Parathyroid adenoma (tissue), 2 donors: ENCODE data around the gene IL1RN.

Source experiments
- H2AFZ ChIP-seq: fragments of 300-600 bp; sonication (generic); one replicate; pipeline ENCODE4 v1.7.0; 2017; ENCODE audit warnings: antibody characterized with exemption, mild to moderate bottlenecking
- H3K27ac ChIP-seq: fragments of 300-600 bp; sonication (generic); one replicate; pipeline ENCODE4 v1.7.0; 2017
- H3K27me3 ChIP-seq: fragments of 300-600 bp; sonication (generic); one replicate; pipeline ENCODE4 v1.7.0; 2017; ENCODE audit warnings: low read length; ENCODE audit not compliant: control insufficient read depth, insufficient read depth
- H3K36me3 ChIP-seq: fragments of 300-600 bp; sonication (generic); one replicate; pipeline ENCODE4 v1.7.0; 2017; ENCODE audit warnings: low read length; ENCODE audit not compliant: control insufficient read depth, insufficient read depth
- H3K4me1 ChIP-seq: fragments of 300-600 bp; sonication (generic); one replicate; pipeline ENCODE4 v1.7.0; 2017; ENCODE audit warnings: control low read depth
- H3K4me2 ChIP-seq: fragments of 300-600 bp; sonication (generic); one replicate; pipeline ENCODE4 v1.7.0; 2017; ENCODE audit warnings: low read length
- H3K4me3 ChIP-seq: fragments of 300-600 bp; sonication (generic); one replicate; pipeline ENCODE4 v1.7.0; 2017; ENCODE audit warnings: low read depth, low read length
- H3K79me2 ChIP-seq: fragments of 300-600 bp; sonication (generic); one replicate; pipeline ENCODE4 v1.7.0; 2017; ENCODE audit warnings: control low read depth
- H3K9ac ChIP-seq: fragments of 300-600 bp; sonication (generic); one replicate; pipeline ENCODE4 v1.7.0; 2017; ENCODE audit warnings: mild to moderate bottlenecking
- H3K9me3 ChIP-seq: fragments of 300-600 bp; sonication (generic); one replicate; pipeline ENCODE4 v1.7.0; 2017; ENCODE audit warnings: low read length; ENCODE audit not compliant: control insufficient read depth
- CTCF ChIP-seq: fragments of 300-600 bp; sonication (generic); IDR thresholded peaks from one replicate; pipeline ENCODE4 v1.7.0; 2017; ENCODE audit warnings: antibody characterized with exemption, mild to moderate bottlenecking
- donor health status: primary hyperparathyroidism.

IL1RN gene

GRCh38 chr2:113135317-113135716, 7.9 kb downstream of the IL1RN start:
- H3K27me3 ChIP-seq, result no peaks in the 10 kb centered on the region
- H2AFZ ChIP-seq, result no peak overlapping the region
- peaks cover 5% of the 10 kb centered on the region for H3K4me1 ChIP-seq
- H3K79me2 ChIP-seq, result no peaks in the 10 kb centered on the region
- H3K4me2 ChIP-seq, result no peak overlapping the region
- H3K36me3 ChIP-seq, result no peaks in the 10 kb centered on the region
- no peaks in the 10 kb centered on the region for H3K9me3 ChIP-seq
- no peak overlapping the region for H3K4me3 ChIP-seq
- no peak for TF ChIP-seq CTCF
- H3K27ac ChIP-seq, result no peak overlapping the region
- no peak overlapping the region for H3K9ac ChIP-seq

GRCh38 chr2:113136828-113137775, 9.7 kb downstream of the IL1RN start:
- peak; percentile 72 for TF ChIP-seq CTCF
- Histone ChIP-seq H3K4me3 (no peak overlapping the region), H3K27me3 (no peaks in the 10 kb centered on the region), H3K79me2 (no peaks in the 10 kb centered on the region), H3K4me2 (no peak overlapping the region), H3K4me1 (peaks cover 9% of the 10 kb centered on the region), H3K9ac (no peak overlapping the region), H3K9me3 (no peaks in the 10 kb centered on the region), H2AFZ (no peak overlapping the region), H3K36me3 (no peaks in the 10 kb centered on the region), H3K27ac (no peak overlapping the region)

- Histone ChIP-seq H3K79me2 (no peaks in the 10 kb centered on the region), H3K27ac (no peak overlapping the region), H3K4me2 (no peak overlapping the region), H3K9me3 (no peaks in the 10 kb centered on the region), H3K27me3 (no peaks in the 10 kb centered on the region), H2AFZ (no peak overlapping the region), H3K4me1 (peaks cover 9% of the 10 kb centered on the region), H3K9ac (no peak overlapping the region), H3K36me3 (no peaks in the 10 kb centered on the region), H3K4me3 (no peak overlapping the region)
- no peak for TF ChIP-seq CTCF
These were observed 10.4 kb downstream of the IL1RN start for GRCh38 chr2:113137827-113138226.

- TF ChIP-seq CTCF, result peak; percentile 88
- H3K9ac ChIP-seq, result no peak overlapping the region
- H3K27ac ChIP-seq, result no peak overlapping the region
- H3K4me1 ChIP-seq, result peaks cover 9% of the 10 kb centered on the region
- peak overlapping the region; percentile 73 for H2AFZ ChIP-seq
- H3K27me3 ChIP-seq, result no peaks in the 10 kb centered on the region
- H3K9me3 ChIP-seq, result no peaks in the 10 kb centered on the region
- no peaks in the 10 kb centered on the region for H3K79me2 ChIP-seq
- H3K4me3 ChIP-seq, result peak overlapping the region; percentile 28
- no peaks in the 10 kb centered on the region for H3K36me3 ChIP-seq
- H3K4me2 ChIP-seq, result no peak overlapping the region
These were observed 11.3 kb downstream of the IL1RN start for GRCh38 chr2:113138428-113139322.
